Fibroblast of the conjunctiva (primary cell): ENCODE data around the gene EFCAB12.

Experiments used
- DNase-seq: peaks from one replicate; pipeline ENCODE4 v3.0.0-alpha.2; 2010; ENCODE audit warnings: low read depth

Gene EFCAB12

DNA sequence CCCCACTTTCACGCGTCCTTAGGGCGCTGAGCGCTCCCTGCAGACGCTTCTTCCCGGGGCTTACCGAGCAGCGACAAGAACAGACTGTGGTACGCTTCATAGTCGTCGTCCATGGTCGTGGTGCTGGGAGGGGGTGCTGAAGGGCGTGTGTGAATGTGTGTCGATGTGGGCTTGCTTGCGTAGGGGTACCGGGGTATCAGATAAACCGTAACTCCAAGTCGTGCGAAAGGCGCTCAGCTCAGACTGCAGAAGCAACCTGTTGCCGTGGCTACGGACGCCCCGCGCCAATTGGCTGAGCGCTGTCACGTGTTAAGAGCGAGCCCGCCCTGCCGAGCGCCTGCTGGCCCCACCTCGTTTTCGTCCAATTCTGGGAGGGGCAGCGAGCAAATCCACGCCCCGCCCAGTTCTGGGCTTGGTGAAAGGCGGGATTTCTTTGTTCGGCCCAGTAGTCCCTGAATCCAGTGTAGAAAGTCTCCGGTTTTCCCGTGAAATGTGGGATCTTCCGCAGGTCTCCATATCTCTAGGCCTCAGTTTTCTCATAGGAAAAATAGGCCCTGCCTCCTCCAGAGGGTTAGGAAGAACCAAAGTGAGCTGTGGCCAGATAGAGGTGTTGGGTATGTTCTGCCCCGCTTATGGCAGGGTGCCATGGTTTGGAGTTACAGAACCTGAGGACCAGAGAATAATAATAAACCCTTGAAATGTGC is at the start of gene EFCAB12:
Gene EFCAB12, minus strand, starts transcription at position 261 of the 704 bp plus-strand sequence. Its CDS starts 148 bp downstream, at position 113.
- peak; percentile 89 for DNase-seq

DNA sequence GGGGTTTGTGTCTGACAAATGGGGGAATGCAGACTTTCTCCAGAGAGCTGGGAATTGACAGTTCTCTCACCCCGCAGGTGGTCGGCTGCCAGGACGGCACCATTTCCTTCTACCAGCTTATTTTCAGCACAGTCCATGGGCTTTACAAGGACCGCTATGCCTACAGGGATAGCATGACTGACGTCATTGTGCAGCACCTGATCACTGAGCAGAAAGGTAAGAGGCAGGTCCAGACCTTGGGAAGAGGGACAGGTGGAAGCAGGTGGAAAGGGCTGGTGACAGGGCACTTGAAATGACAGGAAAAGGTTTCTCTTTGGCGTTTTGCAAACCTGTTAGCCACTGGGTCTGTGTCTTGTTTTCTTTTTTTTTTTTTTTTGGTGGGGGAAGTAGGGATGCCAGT is 48.1 kb upstream of the EFCAB12 start:
- no peak for DNase-seq

DNA sequence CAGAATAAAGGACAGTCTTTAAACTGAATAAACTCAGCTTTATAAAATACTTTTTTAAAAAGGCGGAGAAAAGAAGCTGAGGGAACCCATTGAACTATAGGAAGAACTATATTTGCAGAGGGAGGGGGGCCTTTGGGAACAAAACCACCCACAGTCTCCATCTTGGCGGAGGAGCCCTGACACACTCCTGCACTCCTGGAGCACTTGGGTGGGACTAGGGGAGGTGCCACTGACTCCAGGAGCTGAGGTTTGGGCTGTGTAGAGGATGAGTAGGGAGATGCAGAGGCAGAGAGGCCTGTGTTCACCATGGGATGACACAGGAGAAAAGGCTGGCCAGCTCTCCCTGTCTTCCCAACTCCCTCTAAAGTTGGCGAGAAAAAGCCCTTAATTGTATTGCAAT is 47.4 kb upstream of the EFCAB12 start:
- no peak for DNase-seq

DNA sequence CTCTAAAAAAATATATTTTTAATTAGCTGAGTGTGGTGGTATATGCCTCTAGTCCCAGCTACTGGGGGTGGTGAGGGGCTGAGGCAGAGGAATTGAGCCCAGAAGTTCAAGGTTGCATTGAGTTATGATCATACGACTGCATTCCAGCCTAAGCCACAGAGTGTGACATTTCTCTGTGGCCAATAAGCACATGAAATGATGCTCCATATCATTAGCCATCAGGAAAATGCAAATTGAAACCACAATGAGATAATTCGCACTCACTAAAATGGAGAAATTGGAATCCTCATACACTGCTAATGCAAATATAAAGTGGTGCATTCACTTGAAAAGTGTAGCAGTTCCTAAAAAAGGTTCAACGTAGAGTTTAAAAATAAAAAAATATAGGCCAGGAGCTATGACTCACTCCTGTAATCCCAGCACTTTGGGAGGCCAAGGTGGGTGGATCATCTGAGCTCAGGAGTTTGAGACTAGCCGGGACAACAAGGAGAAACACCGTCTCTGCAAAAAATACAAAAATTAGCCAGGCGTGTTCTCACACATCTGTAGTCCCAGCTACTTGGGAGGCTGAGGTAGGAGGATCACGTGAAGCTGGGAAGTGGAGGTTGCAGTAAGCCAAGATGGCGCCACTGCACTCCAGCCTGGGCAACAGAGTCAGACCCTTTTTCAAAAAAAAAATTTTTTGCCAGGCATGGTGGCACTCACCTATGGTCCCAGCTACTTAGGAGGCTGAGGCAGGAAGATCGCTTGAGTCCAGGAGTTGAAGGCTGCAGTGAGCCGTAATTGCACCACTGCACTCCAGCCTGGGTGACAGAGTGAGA is 46.8 kb upstream of the EFCAB12 start:
- no peak for DNase-seq

DNA sequence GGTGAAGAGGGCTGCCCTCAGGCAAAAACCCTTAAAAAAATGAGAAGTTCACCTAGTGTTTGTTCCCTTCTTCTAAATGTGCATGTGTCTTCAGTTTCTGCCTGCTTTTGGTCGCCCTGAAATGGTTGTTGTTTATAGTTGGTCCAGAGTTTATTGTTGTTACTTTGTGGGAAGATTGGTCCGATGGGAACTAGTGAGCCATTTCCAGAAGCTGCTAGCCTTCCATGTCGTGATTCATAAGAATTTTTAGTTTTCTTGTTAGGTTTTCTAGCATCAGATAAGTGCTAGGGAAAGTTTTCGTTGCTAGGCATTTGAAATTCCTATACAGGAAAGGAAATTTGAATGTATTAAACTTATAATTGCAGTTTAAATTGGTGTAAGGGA is 45.3 kb upstream of the EFCAB12 start:
- no peak for DNase-seq

DNA sequence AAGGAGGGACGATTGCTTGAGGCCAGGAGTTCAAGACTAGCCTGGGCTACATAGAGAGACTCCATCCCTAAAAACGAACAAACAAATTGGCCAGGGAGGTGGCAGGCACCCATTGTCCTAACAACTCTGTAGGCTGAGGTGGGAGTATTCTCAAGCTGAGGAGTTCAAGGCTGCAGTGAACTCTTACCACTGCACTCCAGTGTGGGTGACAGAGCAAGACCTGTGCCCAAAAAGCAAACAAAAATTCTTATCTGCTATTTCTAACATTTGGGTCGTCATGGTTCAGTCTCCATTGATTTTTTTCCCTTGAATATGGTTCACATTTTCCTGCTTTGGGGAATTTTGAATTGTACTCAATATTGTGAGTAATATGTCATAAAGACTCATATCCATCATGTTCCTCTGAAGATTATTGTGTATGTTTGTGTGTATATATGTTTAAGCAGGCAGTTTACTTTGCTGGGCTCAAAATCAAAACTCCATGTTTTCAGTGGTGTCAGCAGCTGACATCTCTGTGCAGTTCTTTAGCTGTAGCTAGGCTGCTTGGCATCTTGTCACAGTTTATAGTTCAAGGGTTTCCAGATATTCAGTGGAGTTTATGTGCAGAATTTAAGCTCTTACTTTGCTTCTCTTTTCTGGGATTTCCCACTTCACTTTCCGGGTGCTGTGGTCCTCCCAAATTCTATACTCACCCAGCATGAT is 44.8 kb upstream of the EFCAB12 start:
- DNase-seq, result no peak

DNA sequence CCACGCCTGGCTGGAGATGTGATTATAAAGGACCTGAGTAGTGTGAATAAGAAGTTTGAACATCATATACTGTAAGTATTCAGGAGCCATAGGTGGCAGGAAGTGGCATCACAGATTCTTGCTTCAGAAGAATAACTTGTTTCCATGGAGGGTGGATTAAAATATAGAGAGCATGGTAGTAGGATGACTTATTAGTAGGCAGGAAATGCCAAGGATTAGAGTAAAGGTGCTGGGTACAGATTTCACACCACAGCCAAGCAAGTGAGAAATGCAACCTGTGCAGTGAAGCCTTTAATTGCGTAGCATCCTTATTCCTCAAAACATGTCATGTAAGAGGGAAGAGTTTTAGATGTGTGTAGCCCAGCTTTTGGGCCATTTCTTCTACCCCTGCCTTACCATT is 42.4 kb upstream of the EFCAB12 start:
- DNase-seq, result no peak

DNA sequence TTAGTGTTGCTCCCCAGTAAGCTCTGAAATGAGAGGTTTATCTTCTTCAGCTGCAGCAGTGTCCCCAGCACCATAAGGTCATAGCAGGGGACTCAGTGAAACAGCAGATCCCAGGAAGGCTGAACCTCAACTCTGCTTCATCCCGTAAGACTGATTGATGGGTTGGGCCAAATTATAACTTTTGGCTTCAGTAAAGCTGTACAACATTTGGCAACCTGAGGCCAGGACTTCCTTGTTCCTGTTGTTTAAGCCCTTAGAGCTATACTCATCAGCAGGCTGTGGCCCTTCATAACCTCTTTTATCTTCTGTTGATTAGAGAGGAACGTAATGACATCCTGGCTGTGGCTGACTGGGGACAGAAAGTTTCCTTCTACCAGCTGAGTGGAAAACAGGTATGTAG is 40.6 kb upstream of the EFCAB12 start:
- DNase-seq, result no peak

DNA sequence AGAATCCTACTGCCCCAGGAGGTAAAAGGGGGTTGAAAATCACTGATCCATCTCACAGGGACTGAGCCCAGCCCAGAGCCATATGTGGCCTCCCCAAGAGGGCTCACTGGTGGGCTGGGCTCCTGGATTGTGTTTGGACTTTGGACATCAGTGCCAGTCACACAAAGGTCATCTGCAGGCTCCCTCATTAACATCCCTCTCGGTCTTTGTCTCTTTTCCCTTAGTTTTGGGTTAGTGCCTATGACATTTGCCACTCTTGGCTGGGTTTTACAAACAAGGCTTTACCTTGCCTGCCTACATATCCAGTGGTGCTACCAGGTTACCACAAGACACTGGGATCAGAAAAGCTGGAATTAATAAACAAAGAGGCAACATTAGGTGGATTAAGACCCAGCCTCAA is 39.5 kb upstream of the EFCAB12 start:
- DNase-seq, result no peak

DNA sequence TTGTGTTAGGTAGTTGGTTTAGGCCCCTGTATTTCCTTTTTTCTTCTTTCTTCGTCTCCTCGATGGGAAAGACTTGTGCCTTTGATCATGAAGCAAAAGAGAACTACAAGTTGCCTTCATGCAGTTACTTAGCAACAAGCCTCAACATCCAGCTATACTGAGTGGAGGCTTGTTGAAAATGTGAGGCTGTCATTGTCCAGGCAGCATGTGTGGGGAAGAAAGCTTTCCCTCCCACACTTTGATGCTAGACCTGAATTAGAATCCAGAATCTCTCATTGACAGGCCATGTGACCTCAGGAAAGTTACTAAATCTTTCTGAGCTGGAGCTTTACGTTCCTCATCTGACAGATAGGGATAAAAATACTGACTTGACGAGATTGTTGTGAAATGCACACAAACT is 35.3 kb upstream of the EFCAB12 start:
- DNase-seq, result no peak

DNA sequence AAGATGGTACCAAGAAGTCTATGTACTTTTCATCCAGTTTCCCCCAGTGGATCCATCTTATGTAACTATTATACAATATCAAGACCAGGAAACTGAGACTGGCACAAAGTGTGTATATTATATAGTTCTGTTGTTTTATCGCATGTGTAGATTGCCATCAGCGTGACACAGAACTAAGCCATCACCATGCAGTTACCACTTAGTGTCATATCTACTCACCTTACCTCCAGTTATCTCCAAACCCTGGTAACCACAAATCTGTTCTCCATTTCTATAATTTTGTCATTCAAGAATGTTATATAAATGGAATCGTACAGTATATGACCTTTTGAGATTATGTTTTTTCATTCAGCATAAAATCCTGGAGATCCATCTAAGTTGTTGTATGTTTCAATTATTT is 34.7 kb upstream of the EFCAB12 start:
- no peak for DNase-seq

DNA sequence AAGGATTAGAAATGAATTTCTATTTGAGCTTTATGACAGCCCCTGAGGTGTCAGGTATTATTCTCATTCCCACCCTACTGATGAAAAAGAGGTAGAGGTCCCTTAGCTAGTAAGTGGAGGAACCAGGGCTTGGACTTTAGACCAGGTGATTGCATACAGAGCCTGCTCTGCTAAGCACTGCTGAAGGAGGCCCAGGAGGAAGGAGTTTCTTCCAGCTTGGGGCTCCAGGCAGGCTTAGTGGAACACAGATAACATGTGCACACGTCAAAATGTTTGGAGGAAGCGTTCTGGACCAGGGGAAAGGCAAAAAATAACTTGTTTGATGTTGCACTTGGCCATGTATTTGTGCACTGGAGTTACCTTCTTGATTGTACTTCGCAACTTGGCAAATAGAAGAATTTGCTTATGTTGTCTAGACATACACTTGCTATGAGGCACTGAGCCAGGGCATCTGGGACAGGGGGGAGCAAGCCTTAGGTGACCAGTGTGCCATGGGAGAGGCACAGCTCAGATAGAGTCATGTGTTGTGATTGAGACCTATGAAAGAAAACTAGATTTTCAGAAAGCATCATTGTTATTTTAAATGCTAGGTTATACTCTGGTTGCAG is 34.0 kb upstream of the EFCAB12 start:
- DNase-seq, result no peak

DNA sequence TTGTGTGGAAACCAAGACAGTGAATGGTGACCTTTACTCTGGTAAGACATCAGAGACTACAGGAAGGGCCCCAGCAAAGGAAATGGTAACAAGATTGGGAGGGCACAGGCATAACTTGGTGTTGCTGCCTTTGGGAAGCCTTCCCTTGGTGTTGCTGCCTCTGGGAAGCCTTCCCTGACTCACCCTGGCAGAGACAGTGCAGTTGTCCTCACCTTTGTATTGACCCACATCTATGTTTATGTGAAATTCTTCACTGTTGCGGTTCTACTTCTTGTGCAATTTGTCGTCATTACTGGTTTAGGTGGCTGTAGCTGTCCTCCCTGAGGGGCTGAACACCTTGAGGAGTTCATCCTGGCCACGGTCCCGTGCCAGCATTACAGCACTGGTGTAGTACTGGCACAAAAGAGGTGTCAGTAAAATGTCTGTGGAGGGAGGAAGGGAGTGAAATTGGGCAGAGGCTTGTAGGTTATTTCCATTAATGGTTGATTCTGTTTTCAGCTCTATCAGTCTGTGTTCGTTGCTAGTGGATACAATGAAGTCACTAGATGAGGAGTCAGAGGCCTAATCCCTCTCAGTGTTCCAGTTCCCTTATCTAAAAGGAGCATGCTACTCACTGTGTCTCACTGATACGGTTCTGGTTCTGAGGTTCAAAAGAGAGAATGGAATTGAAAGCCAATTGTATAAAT is 33.2 kb upstream of the EFCAB12 start:
- DNase-seq, result no peak

DNA sequence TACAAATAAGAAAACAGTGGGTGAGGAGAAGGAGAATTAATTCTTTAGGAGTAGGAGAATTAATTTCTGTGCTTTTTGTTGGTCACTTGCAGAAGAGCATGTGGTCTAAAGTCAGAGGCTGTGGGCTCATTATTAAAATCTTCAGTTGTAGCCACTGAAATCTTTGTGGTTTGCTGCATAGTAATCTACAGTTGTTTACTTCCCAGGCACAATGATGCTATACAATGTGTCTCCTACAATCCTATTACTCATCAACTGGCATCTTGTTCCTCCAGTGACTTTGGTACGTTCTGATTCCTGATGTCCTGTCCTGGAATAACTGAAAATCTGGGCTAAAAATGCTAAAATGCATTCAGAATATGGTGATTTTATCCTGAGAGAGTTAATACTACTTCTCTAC is 32.6 kb upstream of the EFCAB12 start:
- DNase-seq, result no peak

DNA sequence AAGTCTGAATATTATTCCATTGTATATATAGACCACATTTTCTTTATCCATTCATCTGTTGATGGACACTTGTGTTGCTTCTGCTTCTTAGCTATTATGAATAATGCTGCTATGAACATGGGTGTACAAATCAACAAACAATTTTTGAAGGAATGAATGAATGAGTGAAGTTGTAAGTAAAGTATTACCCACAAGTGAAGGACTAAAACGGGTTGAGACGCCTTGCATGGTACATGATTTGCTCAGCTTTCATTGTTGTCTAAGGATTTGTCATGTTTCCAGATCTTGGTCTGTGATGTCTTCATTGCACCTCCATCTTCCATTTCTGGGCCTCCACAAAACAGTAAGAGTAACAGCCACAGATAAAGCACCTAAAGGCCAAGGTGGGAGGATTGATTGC is 32.1 kb upstream of the EFCAB12 start:
- no peak for DNase-seq

DNA sequence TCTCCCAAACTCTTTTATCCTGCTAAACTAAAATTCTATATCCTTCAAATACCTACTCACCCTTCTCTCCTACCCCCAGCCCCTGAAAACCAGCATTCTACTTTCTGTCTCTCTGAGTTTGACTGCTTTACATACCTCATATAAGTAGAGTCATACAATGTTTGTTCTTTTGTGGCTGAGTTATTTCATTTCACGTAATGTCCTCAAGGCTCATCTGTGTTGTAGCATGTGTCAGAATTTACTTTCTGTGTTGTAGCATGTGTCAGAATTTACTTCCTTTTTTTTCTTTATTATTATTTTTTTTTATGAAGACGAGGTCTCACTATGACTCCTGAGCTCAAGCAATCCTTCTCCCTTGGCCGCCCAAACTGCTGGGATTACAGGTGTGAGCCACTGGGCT is 31.7 kb upstream of the EFCAB12 start:
- DNase-seq, result no peak

DNA sequence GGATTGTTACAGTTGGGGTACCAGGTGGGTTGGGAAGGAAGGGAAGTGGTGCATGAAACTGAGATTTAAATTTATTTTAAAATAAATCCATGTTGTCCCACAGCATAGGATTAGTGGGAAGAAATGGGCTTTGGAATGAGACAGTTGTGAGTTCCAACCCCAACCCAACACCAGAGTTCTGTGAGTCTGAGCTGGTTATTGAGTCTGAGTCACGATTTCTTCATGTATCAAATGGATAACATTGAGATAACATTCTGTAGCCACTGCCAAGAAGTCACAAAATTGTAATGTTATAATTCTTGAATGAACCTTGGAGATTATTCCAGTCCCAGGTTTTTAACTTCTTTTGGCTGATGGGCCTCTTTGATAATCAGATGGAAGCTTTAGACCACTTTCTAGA is 25.3 kb upstream of the EFCAB12 start:
- DNase-seq, result no peak

DNA sequence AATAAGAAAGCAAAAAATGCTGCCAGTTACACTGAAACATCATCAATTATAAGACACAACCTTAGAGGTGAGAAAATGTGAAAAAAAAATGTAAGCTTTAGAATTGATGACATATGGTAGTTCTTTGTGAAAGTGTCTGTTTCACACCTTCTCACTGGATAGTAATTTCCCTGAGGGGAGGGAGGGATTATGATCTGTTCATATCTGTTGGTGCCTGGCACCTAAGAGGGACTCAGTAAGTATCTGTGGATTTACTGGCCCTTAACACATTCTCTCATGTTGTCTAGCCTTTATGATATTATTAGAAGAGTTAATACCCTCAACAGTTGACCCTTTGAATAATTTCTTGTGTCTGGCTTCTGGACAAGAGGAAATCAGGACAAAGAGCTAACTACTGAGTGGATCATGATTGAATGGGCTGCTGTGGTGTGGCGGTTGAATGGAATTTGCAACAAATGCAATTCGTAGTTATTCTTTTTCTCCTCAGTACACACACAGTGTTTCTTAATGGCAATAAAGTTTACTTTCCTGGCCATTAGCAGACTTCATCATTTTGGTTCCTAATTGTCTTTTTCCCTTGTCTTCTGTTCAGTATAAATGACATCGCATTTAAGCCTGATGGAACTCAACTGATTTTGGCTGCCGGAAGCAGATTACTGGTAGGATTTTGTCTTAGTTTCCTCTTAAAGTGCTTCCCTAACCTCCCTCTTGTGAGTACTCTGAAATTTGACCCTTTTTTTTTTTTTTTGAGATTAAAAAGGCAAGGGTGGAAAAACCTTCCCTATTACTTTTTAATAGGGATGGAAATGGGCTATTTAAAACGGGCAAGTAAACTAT is 21.1 kb upstream of the EFCAB12 start:
- no peak for DNase-seq

DNA sequence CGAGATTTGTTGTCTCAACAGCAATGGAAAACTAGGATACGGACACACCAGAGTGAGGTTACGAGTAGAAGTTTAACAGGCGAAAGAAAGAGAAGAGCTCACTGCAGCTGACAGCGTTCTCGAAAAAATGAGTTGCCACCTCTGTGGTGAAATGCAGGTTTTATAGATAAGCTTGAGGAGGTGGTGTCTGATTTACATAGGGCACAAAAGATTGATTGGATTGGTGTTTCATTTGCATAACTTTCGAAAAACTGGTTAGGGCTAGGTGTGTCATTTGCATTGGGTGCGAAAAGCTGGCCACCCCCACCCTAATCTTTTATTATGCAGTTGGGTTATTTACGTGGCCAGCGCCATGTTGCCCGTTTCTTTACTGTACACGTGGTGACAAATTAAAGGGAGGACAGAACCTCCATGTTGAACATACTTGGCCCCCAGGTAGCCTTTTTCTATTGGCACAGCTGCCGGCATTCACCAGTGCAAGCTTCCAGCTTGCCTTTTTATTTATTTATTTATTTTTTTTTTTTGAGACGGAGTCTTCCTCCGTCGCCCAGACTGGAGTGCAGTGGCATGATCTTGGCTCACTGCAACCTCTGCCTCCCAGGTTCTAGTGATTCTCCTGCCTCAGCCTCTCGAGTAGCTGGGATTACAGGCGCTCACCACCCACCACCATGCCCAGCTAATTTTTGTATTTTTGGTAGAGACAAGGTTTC is 19.9 kb upstream of the EFCAB12 start:
- no peak for DNase-seq

DNA sequence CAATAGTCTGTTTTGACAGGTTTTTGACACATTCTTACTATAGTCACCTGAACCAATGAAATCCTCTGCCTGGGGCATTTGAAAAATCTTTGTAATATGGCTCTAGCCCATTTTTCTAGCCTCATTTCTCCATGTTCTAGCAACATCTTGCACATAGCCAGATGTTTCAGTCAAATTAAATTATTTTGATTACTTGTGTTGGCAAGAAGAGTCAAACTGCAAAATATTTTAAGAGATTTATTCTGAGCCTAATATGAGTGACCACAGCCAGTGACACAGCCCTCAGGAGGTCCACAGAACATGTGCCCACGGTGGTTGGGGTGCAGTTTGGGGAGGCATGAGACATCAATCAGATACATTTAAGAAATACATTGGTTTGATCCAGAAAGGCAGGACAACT is 18.5 kb upstream of the EFCAB12 start:
- DNase-seq, result no peak

DNA sequence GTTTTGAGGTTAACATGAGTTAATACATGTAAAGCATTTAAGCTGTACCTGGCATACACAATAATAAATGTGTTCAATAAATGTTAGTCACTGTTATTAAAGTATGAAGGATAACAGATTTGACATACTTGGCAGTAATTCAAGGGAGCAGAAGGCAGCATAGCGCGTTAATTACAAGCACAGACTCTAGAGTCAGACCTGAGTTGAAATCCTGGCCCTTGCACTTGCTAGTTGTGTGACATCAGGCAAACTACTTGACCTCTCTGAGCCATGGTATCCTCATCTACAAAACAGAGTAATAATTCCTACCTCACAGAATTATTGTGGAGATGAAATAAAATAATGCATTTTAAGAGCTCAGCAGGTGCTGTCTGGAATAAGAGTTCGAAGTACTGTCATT is 17.0 kb upstream of the EFCAB12 start:
- DNase-seq, result no peak
